Stimulated activated CD8-positive, alpha-beta memory T cell treated with anti-CD3 and anti-CD28 coated beads, Interleukin-4, amount 100 ng/mL, for 48 hours (primary cell): ENCODE results near the gene ARF4.
"Not testable (repeated sequence)": the region's sequence is repeated elsewhere in the genome, so short reads cannot be mapped to it uniquely, and the experiment has no call there.

Experiments used
- DNase-seq: peaks from one replicate; pipeline ENCODE4 v3.0.0-alpha.2; 2020

Gene ARF4

GRCh38 chr3:57597127-57597923, at the start of gene ARF4:
Gene ARF4 (minus strand): TSS chr3:57597344. CDS start chr3:57597140, 204 bp downstream.
- peak; percentile 99 for DNase-seq

- DNase-seq = no peak
Observed at GRCh38 chr3:57646723-57647122, 49.6 kb upstream of the ARF4 start.

- no peak for DNase-seq
Observed at GRCh38 chr3:57644740-57645139, 47.6 kb upstream of the ARF4 start.

- no peak for DNase-seq
Observed at GRCh38 chr3:57637391-57637790, 40.2 kb upstream of the ARF4 start.

GRCh38 chr3:57634259-57634658, 37.1 kb upstream of the ARF4 start:
- not testable (repeated sequence) for DNase-seq

- DNase-seq = no peak
Observed at GRCh38 chr3:57627976-57628375, 30.8 kb upstream of the ARF4 start.

- no peak for DNase-seq
Observed at GRCh38 chr3:57624801-57625200, 27.7 kb upstream of the ARF4 start.

- no peak for DNase-seq
Observed at GRCh38 chr3:57622362-57622761, 25.2 kb upstream of the ARF4 start.

- DNase-seq = no peak
Observed at GRCh38 chr3:57617739-57618138, 20.6 kb upstream of the ARF4 start.

- DNase-seq = no peak
Observed at GRCh38 chr3:57616233-57616632, 19.1 kb upstream of the ARF4 start.

GRCh38 chr3:57611870-57612269, 14.7 kb upstream of the ARF4 start:
- DNase-seq = not testable (repeated sequence)

GRCh38 chr3:57605683-57606082, 8.5 kb upstream of the ARF4 start:
- DNase-seq = no peak

- no peak for DNase-seq
Observed at GRCh38 chr3:57604971-57605370, 7.8 kb upstream of the ARF4 start.

GRCh38 chr3:57600195-57600594, 3.1 kb upstream of the ARF4 start:
- DNase-seq = no peak

- DNase-seq = no peak
Observed at GRCh38 chr3:57598765-57599360, 1.7 kb upstream of the ARF4 start.

GRCh38 chr3:57596495-57597126, 533 bp downstream of the ARF4 start:
- DNase-seq = peak; percentile 72

- DNase-seq = no peak
Observed at GRCh38 chr3:57594576-57594975, 2.6 kb downstream of the ARF4 start.

GRCh38 chr3:57594144-57594543, 3.0 kb downstream of the ARF4 start:
- no peak for DNase-seq

- no peak for DNase-seq
Observed at GRCh38 chr3:57592306-57592705, 4.8 kb downstream of the ARF4 start.

GRCh38 chr3:57587905-57588304, 9.2 kb downstream of the ARF4 start:
- no peak for DNase-seq

- DNase-seq = no peak
Observed at GRCh38 chr3:57586778-57587177, 10.4 kb downstream of the ARF4 start.

GRCh38 chr3:57583544-57583943, 13.6 kb downstream of the ARF4 start:
- no peak for DNase-seq

GRCh38 chr3:57582474-57583168, 14.5 kb downstream of the ARF4 start:
- DNase-seq = no peak

- DNase-seq = no peak
Observed at GRCh38 chr3:57577801-57578200, 19.3 kb downstream of the ARF4 start.
